GM18858 (cell line): Measurements from ENCODE around the gene NUP88.

Source experiments
- ATAC-seq: cut with Tn5 transposase; IDR thresholded peaks from one replicate; pipeline ENCODE4 v1.9.1; 2021; ENCODE audit not compliant: unreplicated experiment

The NUP88 gene

DNA sequence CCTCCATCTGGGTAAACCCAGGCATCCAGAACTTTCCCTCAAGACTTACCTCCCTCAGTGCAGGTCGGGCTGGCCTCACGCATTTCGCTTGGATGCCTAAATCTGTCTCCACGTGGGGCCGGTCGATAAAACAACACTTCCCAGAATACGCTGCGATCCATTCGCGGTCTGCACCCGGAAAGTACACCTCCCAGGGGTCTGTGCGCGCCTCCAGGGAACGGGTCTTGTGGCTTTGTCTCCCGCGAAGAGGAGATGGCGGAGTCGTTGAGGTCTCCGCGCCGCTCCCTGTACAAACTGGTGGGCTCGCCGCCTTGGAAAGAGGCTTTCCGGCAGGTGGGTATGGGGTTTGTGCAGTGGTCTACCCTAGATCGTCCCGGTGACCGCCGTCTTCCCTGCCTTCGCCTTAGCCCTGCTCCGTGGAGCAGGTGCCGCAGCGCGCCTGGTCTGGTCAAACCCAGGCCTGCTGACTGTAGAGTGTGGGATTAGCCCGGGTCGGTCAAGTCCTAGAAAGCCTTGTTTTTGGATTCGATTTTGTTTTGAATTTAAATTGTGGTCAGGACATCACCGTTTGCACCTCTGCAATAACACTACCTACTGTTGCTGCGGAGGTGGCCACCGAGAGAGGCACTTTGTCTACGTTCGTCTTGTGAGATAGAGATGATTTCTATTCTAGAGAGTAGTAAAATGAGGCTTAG, 644 bp upstream of the NUP88 start, which contains the start of gene RPAIN:
Gene RPAIN, plus strand, starts transcription at position 224 of the 695 bp plus-strand sequence. Its CDS starts 29 bp downstream, at position 253.
- ATAC-seq = peak; percentile 27

DNA sequence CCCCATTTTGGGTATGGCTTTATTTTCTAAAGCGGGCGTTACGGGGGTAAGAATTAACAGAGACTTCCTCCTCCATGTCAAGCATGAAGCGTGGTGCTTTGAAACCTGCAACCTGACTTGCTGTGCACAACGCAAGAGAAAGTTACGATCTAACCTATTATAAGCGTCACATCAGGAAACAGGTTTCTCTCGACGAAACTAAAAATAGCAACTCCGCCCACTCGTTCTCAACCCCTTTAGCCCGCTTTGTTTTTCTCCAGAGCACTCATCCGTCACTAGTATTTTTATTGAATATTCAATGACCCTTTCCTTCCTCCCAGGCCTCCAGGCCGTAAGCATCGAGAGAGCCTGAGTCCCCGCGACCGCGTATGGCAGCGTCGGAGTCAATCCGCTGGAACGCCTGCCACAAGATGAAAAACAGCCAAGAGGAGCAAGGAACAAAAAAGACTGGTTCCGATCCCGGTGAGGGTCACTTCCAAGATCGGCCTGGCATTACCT, 555 bp downstream of the NUP88 start:
- peak; percentile 30 for ATAC-seq

- ATAC-seq = no peak
Observed at GRCh38 chr17:5416901-5417300, 2.6 kb downstream of the NUP88 start.

DNA sequence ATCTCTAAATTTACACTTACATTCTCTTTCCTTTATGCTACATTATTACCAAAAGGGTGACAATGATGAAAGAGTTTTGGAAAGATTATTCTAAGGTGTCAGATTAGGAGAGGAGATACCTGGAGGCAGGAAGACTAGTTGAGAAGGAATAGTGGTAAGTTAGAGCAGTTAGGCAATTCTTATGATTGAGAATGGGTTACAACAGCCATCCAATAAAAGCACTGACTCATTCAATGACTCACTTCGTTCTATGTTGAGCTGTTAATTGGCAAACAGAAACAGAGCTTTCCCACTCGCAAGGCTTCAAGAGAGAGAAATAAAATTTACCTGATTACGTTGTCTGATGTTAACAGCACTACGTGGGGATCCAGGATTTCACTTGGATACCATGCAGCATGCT, 5.8 kb downstream of the NUP88 start:
- ATAC-seq = no peak

- ATAC-seq = no peak
Observed at GRCh38 chr17:5410594-5411272, 8.7 kb downstream of the NUP88 start.

DNA sequence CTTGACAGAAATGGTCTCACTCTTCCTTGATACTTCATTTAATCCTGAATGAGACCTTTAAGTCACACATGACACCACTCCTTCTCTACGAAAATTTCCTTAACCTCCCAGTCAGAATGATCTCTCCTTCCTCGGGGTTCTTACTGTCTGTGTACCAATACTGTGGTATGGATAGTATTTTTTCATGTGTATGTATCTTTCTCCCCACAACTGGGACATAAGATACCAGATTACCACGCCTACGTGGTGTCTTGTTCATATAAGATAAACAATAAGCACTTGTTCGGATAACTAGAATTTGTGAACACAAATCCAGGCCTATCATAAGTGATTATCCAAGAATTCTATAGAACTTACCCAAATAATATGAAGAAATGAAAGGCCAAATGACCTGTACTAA, 11.3 kb downstream of the NUP88 start:
- ATAC-seq = no peak

- no peak for ATAC-seq
Observed at GRCh38 chr17:5405400-5405799, 14.1 kb downstream of the NUP88 start.

DNA sequence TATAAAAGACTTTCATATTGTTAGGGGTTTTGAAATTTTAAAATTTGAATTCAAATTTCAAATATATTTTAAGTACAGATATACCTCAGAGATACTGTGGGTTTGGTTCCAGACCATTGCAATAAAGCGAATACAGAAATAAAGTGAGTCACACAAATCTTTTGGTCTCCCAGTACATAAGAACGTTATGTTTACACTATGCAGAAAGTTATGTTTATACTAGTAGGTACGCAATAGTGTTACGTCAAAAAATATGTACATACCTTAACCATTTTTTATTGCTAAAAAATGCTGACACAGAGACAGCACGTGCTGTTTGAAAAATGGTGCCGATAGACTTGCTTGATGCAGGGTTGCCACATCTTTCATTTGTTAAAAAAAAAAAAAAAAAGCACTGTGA, 19.7 kb downstream of the NUP88 start:
- ATAC-seq = no peak

- ATAC-seq = no peak
Observed at GRCh38 chr17:5396612-5397011, 22.9 kb downstream of the NUP88 start.

- ATAC-seq = no peak
Observed at GRCh38 chr17:5391678-5392077, 27.8 kb downstream of the NUP88 start.

DNA sequence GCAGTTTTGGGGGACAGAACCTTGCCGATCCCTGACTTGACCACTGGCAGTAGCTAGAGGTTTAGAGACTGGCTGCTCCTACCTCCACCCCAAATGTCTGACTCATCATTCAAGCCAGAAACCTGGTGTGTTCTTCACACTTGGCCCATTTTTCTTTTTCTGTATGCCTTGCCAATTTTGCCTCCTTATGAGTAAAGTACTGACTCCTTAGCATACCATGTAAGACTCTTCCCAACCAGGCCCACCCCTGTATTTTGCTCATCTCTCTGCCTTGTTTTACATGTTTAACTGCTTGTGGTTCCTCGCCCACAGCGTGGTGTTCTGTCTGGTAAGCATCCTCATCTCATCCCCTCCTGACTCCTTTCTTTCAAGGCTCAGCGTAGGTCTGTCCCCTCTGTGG, 37.9 kb downstream of the NUP88 start:
- no peak for ATAC-seq

- no peak for ATAC-seq
Observed at GRCh38 chr17:5380491-5381135, 38.8 kb downstream of the NUP88 start.

DNA sequence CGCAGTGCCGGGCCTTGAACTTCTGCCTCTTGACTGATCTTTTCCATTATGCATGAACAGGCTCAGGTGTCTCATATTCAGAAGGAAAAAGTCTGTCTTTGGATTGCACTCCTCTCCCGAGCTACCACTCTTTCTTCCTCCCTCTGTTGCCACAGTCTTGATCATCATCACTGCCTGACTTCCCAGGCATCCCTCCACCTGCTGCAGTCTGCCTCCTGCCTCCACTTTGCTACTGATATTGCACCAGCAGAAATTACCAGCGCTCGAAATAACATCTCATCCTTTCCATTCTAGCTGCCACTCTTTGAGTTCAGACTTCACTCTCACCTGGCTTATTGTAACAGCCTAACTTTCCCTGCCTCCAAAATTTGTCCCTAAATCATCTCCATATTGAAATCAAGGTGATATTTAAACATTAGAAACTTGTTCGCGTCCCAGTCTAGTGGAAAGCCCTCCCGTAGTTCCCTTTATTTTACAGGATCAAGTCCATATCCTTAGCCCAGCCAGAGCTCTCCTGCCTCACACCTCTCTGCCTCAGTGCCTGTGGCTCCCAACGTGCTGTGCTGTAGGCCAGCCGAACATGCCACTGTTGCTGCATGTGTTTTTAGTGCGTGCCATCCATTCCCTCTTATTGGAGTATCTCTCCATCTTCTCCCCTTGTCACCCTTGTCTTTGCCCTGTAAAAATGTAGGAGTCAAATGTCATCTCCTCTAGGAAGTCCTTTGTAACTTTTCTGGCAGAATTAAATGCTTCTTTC, 39.9 kb downstream of the NUP88 start:
- ATAC-seq = no peak

- no peak for ATAC-seq
Observed at GRCh38 chr17:5378566-5379207, 40.8 kb downstream of the NUP88 start.

- ATAC-seq = no peak
Observed at GRCh38 chr17:5373112-5373511, 46.4 kb downstream of the NUP88 start.

- no peak for ATAC-seq
Observed at GRCh38 chr17:5370411-5370810, 49.1 kb downstream of the NUP88 start.

DNA sequence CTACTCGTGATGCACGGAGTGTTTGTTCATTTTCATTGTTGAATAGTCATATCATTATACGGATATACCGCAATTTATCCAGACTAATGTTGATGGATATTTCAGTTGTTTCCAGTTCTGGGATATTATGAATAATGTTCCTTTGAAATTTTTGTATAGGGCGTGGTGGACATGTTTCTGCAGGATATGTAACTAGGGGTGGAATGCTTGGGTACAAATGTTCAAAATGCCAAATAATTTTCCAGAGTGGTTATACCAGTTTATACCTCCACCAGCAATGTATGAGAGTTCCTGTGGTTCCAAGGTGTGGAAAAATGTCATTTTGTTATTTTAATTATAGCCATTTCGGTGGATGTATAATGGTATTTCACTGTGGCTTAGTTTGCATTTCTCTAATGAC, 53.6 kb downstream of the NUP88 start:
- ATAC-seq = no peak

GRCh38 chr17:5364696-5365095, 54.8 kb downstream of the NUP88 start:
- no peak for ATAC-seq

DNA sequence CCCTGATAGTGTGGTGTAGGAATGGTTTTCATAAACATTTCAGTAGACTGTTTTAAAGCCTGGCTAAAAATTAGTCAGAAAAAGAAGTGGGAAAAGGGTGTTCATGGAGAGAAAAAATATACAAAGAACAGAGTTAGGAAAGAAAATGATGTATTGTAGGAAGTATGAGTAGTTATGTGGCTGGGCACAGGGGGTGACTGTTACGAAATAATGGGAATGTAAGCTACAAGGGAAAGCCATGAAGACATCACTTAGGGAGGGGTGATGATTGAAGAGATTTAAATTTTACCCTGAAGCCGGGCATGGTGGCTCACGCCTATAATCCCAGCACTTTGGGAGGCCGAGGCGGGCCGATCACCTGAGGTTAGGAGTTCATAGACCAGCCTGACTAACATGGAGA, 55.3 kb downstream of the NUP88 start:
- no peak for ATAC-seq

GRCh38 chr17:5362162-5362811, 57.2 kb downstream of the NUP88 start:
- no peak for ATAC-seq
